ENCODE results near the gene NRTN. TPM values are rescaled to one million over a fixed set of nuclear protein-coding genes. Genes with fewer than 3 reads are reported as not detected.
"Not testable (repeated sequence)": the region's sequence is repeated elsewhere in the genome, so short reads cannot be mapped to it uniquely, and the experiment has no call there.

The NRTN gene
- total RNA-seq, 2 experiments from 2014 or later = 0.49 to 3.2 TPM

DNA sequence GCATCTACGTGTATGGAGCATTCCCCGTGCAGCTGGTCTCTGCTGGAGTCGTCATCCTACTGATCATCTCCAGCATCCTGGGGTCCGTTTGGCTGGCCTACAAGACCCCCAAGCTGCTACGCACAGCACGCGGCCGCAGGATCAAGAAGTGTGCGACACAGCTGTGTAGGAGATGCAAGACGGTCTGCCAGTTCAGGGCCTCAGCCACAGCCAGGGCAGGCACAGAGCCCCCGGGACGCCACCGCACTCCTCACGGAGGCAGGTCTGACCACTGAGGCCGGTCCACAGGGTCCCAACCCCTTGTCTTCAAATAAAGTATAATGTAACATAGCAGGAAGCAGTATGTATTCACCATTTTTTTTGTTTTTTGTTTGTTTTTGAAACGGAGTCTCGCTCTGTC, 26.5 kb upstream of the NRTN start:
- DNase-seq (ENCODE audit: low spot score) = no peak
- CTCF ChIA-PET (ENCODE audit: unreplicated experiment) = no interaction called here
- Histone ChIP-seq H4K20me1 (ENCODE audit: insufficient read depth, low read length) (no peaks in the 10 kb centered on the region), H3K27ac (ENCODE audit: low read depth, low read length, poor library complexity, severe bottlenecking) (no peak overlapping the region), H3K4me3 (ENCODE audit: low read depth, low read length, poor library complexity, severe bottlenecking) (no peak overlapping the region), H3K4me1 (ENCODE audit: insufficient read depth, low read length, poor library complexity, severe bottlenecking) (no peaks in the 10 kb centered on the region), H3K4me2 (ENCODE audit: low read length) (no peak overlapping the region), H3K9me2 (ENCODE audit: insufficient read depth, low read length) (no peaks in the 10 kb centered on the region), H2AFZ (ENCODE audit: low read length) (no peak overlapping the region), H3K9me3 (ENCODE audit: low read length) (no peaks in the 10 kb centered on the region), H3K36me3 (ENCODE audit: insufficient read depth, low read length) (peaks cover 16% of the 10 kb centered on the region; the same call in 1 of the 2 replicates), H3K79me2 (ENCODE audit: insufficient read depth, low read depth, low read length) (no peaks in the 10 kb centered on the region)
- POLR2A ChIA-PET = no interaction called here
- TF ChIP-seq, protein P1, sequence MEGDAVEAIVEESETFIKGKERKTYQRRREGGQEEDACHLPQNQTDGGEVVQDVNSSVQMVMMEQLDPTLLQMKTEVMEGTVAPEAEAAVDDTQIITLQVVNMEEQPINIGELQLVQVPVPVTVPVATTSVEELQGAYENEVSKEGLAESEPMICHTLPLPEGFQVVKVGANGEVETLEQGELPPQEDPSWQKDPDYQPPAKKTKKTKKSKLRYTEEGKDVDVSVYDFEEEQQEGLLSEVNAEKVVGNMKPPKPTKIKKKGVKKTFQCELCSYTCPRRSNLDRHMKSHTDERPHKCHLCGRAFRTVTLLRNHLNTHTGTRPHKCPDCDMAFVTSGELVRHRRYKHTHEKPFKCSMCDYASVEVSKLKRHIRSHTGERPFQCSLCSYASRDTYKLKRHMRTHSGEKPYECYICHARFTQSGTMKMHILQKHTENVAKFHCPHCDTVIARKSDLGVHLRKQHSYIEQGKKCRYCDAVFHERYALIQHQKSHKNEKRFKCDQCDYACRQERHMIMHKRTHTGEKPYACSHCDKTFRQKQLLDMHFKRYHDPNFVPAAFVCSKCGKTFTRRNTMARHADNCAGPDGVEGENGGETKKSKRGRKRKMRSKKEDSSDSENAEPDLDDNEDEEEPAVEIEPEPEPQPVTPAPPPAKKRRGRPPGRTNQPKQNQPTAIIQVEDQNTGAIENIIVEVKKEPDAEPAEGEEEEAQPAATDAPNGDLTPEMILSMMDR (conservative IDR thresholded peaks at IDR 0.05; ENCODE audit: low read length) = no peak
- no peak for TF ChIP-seq EZH2phosphoT487 (IDR thresholded peaks at IDR 0.05; ENCODE audit: borderline replicate concordance, low read depth, low read length)
- no TSS peak for BruUV-seq (replicated peaks)
- intact Hi-C loops (cut with micrococcal nuclease; ENCODE audit: unreplicated experiment) = no loop called here

DNA sequence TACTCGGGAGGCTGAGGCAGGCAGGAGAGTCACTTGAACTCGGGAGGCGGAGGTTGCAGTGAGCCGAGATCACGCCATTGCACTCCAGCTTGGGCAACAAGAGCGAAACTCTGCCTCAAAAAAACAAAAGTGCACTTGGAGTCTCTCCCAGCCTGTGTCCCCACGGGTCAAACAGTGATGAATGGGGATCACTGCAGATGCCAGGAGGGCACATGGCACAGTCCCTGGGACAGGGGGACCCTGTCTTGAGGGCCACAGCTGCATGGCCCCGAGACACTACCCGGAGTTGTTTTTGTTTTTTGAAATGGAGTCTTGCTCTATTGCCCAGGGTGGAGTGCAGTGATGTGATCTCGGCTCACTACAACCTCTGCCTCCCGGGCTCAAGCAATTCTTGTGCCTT, 24.0 kb upstream of the NRTN start:
- H3K36me3 ChIP-seq (ENCODE audit: insufficient read depth, low read length) = peaks cover 40% of the 10 kb centered on the region
- H3K9me2 ChIP-seq (ENCODE audit: insufficient read depth, low read length); H3K9me3 ChIP-seq (ENCODE audit: low read length); H3K4me2 ChIP-seq (ENCODE audit: low read length); POLR2A ChIA-PET; H3K4me1 ChIP-seq (ENCODE audit: insufficient read depth, low read length, poor library complexity, severe bottlenecking); H2AFZ ChIP-seq (ENCODE audit: low read length); H3K27ac ChIP-seq (ENCODE audit: low read depth, low read length, poor library complexity, severe bottlenecking); H4K20me1 ChIP-seq (ENCODE audit: insufficient read depth, low read length); H3K79me2 ChIP-seq (ENCODE audit: insufficient read depth, low read depth, low read length); CTCF ChIA-PET (ENCODE audit: unreplicated experiment); DNase-seq (ENCODE audit: low spot score); H3K4me3 ChIP-seq (ENCODE audit: low read depth, low read length, poor library complexity, severe bottlenecking); BruUV-seq (replicated peaks); intact Hi-C loops (cut with micrococcal nuclease; ENCODE audit: unreplicated experiment): not testable (repeated sequence)

DNA sequence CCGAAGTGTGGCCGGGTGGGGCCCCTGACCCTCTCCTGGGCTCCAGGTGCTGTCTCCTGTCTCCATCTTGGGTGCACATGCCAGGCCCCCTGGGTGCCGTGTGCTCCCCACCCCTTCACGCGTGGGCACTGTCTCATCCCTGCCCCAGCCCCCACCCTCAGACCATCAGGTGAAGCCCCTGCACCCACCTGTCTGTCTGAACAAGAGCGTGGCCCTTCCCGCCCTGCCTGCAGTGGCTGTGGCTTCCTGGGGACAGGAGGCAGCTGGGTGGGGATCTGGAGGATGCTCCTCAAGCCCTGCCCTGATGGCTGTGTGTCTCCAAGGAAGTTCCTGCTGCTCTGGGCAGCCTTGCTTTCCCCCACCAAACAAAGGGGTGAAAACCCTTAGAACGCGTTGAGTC, 22.5 kb upstream of the NRTN start:
- Histone ChIP-seq H2AFZ (ENCODE audit: low read length) (no peak overlapping the region), H3K27ac (ENCODE audit: low read depth, low read length, poor library complexity, severe bottlenecking) (no peak overlapping the region), H3K79me2 (ENCODE audit: insufficient read depth, low read depth, low read length) (no peaks in the 10 kb centered on the region), H3K9me2 (ENCODE audit: insufficient read depth, low read length) (no peaks in the 10 kb centered on the region), H3K4me2 (ENCODE audit: low read length) (no peak overlapping the region), H3K9me3 (ENCODE audit: low read length) (no peaks in the 10 kb centered on the region), H3K36me3 (ENCODE audit: insufficient read depth, low read length) (peaks cover 54% of the 10 kb centered on the region), H3K4me1 (ENCODE audit: insufficient read depth, low read length, poor library complexity, severe bottlenecking) (no peaks in the 10 kb centered on the region), H3K4me3 (ENCODE audit: low read depth, low read length, poor library complexity, severe bottlenecking) (no peak overlapping the region), H4K20me1 (ENCODE audit: insufficient read depth, low read length) (no peaks in the 10 kb centered on the region)
- intact Hi-C loops (cut with micrococcal nuclease; ENCODE audit: unreplicated experiment) = no loop called here
- TF ChIP-seq, protein P1 (conservative IDR thresholded peaks at IDR 0.05; ENCODE audit: low read length) = no peak
- no peak for TF ChIP-seq EZH2phosphoT487 (IDR thresholded peaks at IDR 0.05; ENCODE audit: borderline replicate concordance, low read depth, low read length)
- BruUV-seq (replicated peaks) = no TSS peak
- ChIA-PET POLR2A (interaction anchor here (0.5 kb wide), 1 partner anchor 543 kb away, joined by 4 read pairs; no protein-coding TSS in a partner anchor), CTCF (ENCODE audit: unreplicated experiment) (no interaction called here)
- DNase-seq (ENCODE audit: low spot score) = no peak
